Lung (tissue), 12 donors: ENCODE data around the gene SMARCA4. TPM values are rescaled to one million over a fixed set of nuclear protein-coding genes. Genes with fewer than 3 reads are reported as not detected.

Experiments
- ATAC-seq: fragments of 200-7000 bp; cut with Tn5 transposase; one replicate; pipeline ENCODE4 v1.9.1; 2020; ENCODE audit warnings: moderate number of reproducible peaks; ENCODE audit not compliant: insufficient read depth, low FRiP score
- DNase-seq, 3 donors: peaks; one replicate each; pipeline ENCODE4 v3.0.0-alpha.2; 2013 to 2017
- H3K27ac ChIP-seq, 2 donors: one replicate each; pipeline ENCODE4 v1.5.1; 2013; ENCODE audit warnings: mild to moderate bottlenecking in 2 of 2, moderate library complexity in 2 of 2, control low read depth in 1 of 2, inconsistent platforms in 1 of 2, low read depth in 1 of 2, low read length in 1 of 2
- H3K27me3 ChIP-seq, 3 donors: one replicate each; pipeline ENCODE4 v1.5.1; 2013; ENCODE audit warnings: low read length in 2 of 3; ENCODE audit not compliant: control insufficient read depth in 3 of 3, insufficient read depth in 3 of 3
- H3K36me3 ChIP-seq, 4 donors: one replicate each; pipeline ENCODE4 v1.5.1; 2013; ENCODE audit warnings: low read length in 4 of 4, mild to moderate bottlenecking in 1 of 4, moderate library complexity in 1 of 4; ENCODE audit not compliant: control insufficient read depth in 4 of 4, insufficient read depth in 4 of 4
- H3K4me1 ChIP-seq, 5 donors: one replicate each; pipeline ENCODE4 v1.5.1; 2013; ENCODE audit warnings: low read length in 5 of 5, mild to moderate bottlenecking in 2 of 5, moderate library complexity in 1 of 5; ENCODE audit not compliant: control insufficient read depth in 5 of 5, insufficient read depth in 5 of 5
- H3K4me3 ChIP-seq: one replicate; pipeline ENCODE4 v1.5.1; 2013; ENCODE audit warnings: mild to moderate bottlenecking, control low read depth, moderate library complexity
- H3K9ac ChIP-seq, 2 donors: one replicate each; pipeline ENCODE4 v1.5.1; 2013; ENCODE audit warnings: low read length in 2 of 2, control low read depth in 1 of 2; ENCODE audit not compliant: insufficient read depth in 1 of 2
- H3K9me3 ChIP-seq, 4 donors: one replicate each; pipeline ENCODE4 v1.5.1; 2013; ENCODE audit warnings: low read length in 3 of 4, mild to moderate bottlenecking in 1 of 4, moderate library complexity in 1 of 4; ENCODE audit not compliant: control insufficient read depth in 4 of 4, insufficient read depth in 3 of 4
- WGBS, 2 donors: extraction: QIAGEN DNeasy Blood & Tissue Kit; methylation state at CpG; one replicate each; pipeline ENCODE4 v1.1.7; 2013; 5-methylcytosine and 5-hydroxymethylcytosine counted together
- polyA plus RNA-seq, 2 donors: library from polyadenylated mRNA; stranded (reverse); fragments of 200-250 nt; gene quantifications; one replicate each; pipeline ENCODE4 v1.2.1, GENCODE V29; 2013
- total RNA-seq, 2 donors: library from RNA; depleted of rRNA in 1 of 2; stranded (reverse); fragments of >200 nt in 1 of 2; gene quantifications; one replicate each; pipeline ENCODE4 v1.2.1, GENCODE V29; 2014 to 2021
- TF ChIP-seq, protein P1 (sequence below): IDR thresholded peaks from 2 replicates; pipeline ENCODE4 v1.5.1; 2012; ENCODE audit warnings: mild to moderate bottlenecking; ENCODE audit errors: control extremely low read depth, extremely low read depth
- donor health status: control.
- donor health status: control.
- donor health status: Bipolar disorder and iron deficiency.
- donor health status: healthy.
- donor health status: DM: yes; HTN: yes; CAD: no.

Gene SMARCA4
- total and polyA plus RNA-seq, 4 donors: 52.3 to 116 (median 91.1) TPM

DNA sequence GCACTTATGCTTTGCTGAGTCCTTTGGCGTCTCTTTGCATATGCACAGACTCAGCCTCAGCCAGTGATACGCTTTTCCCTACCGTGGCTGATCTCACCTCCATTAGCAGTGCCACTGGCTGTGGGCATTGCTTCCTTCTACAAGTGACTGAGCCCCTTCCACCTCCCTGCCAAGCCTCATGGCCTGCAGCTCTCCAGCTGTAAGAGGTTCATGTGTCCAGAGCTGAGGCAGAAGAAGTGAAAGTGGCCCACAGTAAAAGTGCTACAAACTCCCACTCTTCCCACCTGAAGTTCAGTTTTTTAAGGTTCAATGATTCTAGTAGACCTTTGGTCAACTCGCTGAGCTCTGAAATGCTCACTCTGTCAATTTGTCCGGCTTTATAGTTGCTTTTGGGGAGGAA lies 44.7 kb downstream of the SMARCA4 start:
- Histone ChIP-seq H3K4me1 (no peaks in the 10 kb centered on the region), H3K36me3 (peaks cover 21 to 41% (median 29%) of the 10 kb centered on the region in 4 donors), H3K27ac (no peak overlapping the region), H3K27me3 (no peaks in the 10 kb centered on the region), H3K9me3 (peaks cover 0 to 1% (median 0%) of the 10 kb centered on the region in 4 donors), H3K4me3 (no peak overlapping the region), H3K9ac (no peak overlapping the region)
- TF ChIP-seq, protein P1, sequence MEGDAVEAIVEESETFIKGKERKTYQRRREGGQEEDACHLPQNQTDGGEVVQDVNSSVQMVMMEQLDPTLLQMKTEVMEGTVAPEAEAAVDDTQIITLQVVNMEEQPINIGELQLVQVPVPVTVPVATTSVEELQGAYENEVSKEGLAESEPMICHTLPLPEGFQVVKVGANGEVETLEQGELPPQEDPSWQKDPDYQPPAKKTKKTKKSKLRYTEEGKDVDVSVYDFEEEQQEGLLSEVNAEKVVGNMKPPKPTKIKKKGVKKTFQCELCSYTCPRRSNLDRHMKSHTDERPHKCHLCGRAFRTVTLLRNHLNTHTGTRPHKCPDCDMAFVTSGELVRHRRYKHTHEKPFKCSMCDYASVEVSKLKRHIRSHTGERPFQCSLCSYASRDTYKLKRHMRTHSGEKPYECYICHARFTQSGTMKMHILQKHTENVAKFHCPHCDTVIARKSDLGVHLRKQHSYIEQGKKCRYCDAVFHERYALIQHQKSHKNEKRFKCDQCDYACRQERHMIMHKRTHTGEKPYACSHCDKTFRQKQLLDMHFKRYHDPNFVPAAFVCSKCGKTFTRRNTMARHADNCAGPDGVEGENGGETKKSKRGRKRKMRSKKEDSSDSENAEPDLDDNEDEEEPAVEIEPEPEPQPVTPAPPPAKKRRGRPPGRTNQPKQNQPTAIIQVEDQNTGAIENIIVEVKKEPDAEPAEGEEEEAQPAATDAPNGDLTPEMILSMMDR: no peak
- WGBS, 2 donors: 79 to 85% methylated on average over 5 of the region's 5 CpGs
- DNase-seq (no peak), ATAC-seq (no peak)

DNA sequence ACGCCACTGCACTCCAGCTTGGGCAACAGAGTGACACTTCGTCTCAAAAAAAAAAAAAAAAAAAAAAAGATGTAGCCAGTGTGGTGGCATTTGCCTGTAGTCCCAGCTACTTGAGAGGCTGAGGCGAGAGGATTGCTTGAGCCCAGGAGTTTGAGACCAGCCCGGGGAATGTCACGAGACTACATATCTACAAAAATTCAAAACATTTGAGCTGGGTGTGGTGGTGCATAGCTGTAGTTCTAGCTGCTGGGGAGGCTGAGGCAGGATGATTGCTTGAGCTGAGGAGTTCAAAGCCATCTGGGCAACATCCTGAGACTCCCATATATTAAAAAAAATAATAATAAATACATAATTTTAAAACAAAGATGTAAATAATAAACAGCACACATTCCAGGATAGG lies 46.6 kb downstream of the SMARCA4 start:
- Histone ChIP-seq H3K36me3 (peaks cover 22 to 39% (median 36%) of the 10 kb centered on the region in 4 donors), H3K9ac (no peak overlapping the region), H3K9me3 (peaks cover 0 to 1% (median 0%) of the 10 kb centered on the region in 4 donors), H3K27ac (no peak overlapping the region), H3K27me3 (no peaks in the 10 kb centered on the region), H3K4me1 (no peaks in the 10 kb centered on the region), H3K4me3 (no peak overlapping the region)
- TF ChIP-seq, protein P1: no peak
- WGBS, 2 donors: 92 to 93% methylated on average over 4 to 5 of the region's 5 CpGs
- DNase-seq (no peak), ATAC-seq (no peak)

DNA sequence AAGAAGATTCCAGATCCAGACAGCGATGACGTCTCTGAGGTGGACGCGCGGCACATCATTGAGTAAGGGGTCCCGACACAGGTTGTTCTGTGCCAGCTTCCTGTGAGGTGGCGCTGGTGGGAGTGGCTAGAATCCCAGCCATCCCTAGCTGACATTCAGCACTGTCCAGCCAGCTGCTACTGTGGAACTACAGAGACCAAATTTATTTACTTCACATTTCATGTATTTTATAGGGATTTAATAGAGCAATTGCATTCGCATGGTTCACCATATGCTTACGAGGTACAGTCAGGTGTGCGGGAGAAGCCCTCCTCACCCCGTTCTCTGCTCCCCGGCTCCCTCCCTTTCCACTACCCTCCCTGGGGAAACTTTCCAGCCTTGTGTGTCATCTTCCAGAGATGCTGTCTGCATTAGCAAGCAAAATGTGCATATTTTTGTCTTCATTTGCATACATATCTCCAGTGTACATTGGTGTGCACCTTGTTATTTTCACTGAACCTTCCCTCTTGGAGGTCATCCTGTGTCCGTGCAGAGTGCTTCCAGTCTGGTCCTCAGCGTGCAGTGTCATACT lies 47.2 kb downstream of the SMARCA4 start:
- ATAC-seq: no peak
- H3K36me3 ChIP-seq: peaks cover 24 to 46% (median 37%) of the 10 kb centered on the region in 4 donors
- TF ChIP-seq, protein P1: no peak

DNA sequence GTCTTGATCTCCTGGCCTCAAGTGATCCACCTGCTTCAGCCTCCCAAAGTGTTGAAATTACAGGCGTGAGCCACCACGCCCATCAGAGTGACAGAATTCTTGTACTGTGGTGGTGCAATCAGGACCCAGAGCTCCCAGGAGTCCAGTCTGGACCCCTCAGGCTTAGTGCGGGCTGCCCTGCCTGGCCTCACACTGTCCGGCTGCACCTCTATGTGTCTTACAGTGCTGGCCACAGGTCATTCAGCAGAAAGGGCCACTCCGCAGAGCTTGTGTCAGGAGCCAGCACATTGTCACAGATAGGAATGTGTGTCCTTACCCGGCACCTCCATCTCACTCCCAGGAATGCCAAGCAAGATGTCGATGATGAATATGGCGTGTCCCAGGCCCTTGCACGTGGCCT lies 49.2 kb downstream of the SMARCA4 start:
- Histone ChIP-seq H3K27me3 (no peaks in the 10 kb centered on the region), H3K9ac (no peak overlapping the region), H3K4me3 (no peak overlapping the region), H3K4me1 (no peaks in the 10 kb centered on the region), H3K27ac (no peak overlapping the region), H3K36me3 (peaks cover 26 to 54% (median 43%) of the 10 kb centered on the region in 4 donors), H3K9me3 (peaks cover 0 to 1% (median 0%) of the 10 kb centered on the region in 4 donors)
- no peak for ATAC-seq
- TF ChIP-seq, protein P1: no peak
- no peak for DNase-seq
- 94 to 95% methylated on average over 9 of the region's 9 CpGs for WGBS, 2 donors

More for the DNA sequence above, 47.2 kb downstream of the SMARCA4 start:
- Histone ChIP-seq H3K27ac (no peak overlapping the region), H3K4me1 (no peaks in the 10 kb centered on the region), H3K9ac (no peak overlapping the region), H3K9me3 (peaks cover 0 to 1% (median 0%) of the 10 kb centered on the region in 4 donors), H3K27me3 (no peaks in the 10 kb centered on the region), H3K4me3 (no peak overlapping the region)
- 98 to 99% methylated on average over 14 of the region's 14 CpGs for WGBS, 2 donors
- DNase-seq: no peak
